NCI-H1930 (cell line): ENCODE measurements around the gene CDK5R1.
A peak's percentile ranks its signal among the peaks of the same experiment; 100 is the strongest.

Experiments
- DNase-seq, 2 experiments: peaks; one replicate each; lab custom pipeline; 2025; lab: John Stamatoyannopoulos, UW

CDK5R1 gene

DNA sequence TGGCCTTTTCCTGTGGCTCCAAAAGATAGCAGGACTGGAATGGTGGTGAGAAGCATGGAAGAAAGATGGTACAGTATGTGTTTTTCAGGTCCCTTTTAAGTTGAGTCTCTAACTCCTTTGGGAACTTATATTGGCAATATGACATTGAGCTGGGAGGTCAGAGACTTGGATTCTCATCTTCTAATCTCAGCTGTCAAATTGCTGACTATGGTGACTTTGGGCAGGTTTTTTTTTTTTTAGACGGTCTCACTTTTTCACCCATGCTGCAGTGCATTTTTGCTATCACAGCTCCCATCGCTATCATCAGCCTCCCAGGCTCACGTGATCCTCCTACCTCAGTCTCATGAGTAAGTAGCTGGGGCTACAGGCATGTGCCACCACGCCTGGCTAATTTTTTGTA lies 15.1 kb upstream of the CDK5R1 start:
- no peak for DNase-seq

DNA sequence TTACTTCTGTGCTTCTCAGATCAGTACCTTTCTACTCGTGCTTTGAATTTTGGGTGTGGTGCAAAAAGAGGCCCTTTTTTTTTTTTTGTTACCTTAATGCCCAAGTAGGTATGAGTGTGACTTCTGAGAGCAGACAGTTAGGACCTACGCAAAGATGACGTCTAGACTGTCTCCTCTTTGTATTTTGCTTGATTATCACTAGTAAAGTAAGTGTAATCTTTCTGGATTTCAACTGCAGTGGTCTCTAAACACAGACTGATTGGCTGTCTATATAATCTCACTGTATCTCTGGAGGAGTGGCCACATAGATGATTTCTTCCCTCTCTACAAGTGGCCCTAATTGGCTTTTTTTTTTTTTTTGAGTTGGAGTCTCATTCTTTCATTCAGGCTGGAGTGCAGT lies 11.5 kb upstream of the CDK5R1 start:
- DNase-seq, result no peak

DNA sequence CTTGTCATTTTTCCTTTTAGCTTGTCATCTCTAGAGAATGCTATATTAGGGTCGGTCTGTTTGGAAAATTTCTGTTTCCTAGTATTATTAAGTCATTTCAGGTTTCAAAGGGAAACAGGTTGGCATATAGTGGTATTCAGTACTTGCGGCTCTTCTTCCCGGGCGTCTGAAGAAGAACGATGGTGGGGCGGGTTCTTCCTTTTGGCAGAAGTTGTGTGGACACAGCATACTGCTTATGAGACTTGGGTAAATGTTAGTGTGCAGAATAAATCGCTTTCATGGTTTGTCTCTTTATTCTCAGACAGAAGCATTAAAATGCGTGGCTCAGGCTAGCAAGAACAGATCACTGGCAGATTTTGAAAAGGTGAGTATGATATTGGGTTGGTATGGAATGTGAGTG lies 9.6 kb upstream of the CDK5R1 start:
- DNase-seq, result no peak

DNA sequence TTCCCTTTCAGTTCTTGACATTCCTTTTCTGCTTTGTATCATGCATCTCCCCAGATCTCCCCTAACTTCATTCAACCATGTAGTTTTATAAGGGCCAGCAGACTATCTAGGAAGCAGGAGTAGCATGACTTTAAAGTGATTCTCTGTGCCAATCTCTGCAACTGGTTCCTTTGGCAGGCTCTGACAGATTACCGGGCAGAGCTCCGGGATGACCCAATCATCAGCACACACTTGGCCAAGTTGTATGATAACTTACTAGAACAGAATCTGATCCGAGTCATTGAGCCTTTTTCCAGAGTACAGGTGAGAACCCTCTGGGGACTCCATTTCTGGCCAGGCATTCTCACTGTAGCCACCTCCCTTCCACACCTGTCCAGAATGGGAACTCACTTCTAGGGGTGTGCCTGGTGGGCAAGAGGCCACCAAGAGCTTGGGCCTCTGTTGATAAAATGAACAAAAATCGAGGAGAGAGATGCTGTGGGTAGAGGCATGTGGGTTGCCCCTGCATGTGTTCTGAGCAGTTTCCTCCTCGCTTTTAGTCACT lies 7.6 kb upstream of the CDK5R1 start:
- no peak for DNase-seq

DNA sequence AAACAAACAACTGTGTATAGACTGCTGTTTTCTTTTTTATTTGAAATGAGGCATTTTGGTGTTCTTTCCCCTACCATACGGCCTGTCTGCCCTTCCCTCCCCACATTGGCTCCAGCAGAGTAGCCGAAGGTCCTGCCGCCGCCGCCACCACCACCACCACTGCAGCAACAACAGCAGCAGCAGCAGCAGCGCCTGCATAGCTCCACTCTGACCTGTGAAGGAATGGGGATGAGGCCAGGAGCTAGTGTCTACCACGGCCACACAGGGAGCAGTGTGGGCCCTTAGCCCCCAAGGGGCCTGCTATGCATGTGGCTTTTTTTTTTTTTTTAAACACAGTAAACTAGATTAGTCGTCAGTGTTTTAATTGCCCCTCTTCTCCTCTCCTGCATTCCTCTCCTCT lies 5.6 kb upstream of the CDK5R1 start:
- DNase-seq, result no peak

DNA sequence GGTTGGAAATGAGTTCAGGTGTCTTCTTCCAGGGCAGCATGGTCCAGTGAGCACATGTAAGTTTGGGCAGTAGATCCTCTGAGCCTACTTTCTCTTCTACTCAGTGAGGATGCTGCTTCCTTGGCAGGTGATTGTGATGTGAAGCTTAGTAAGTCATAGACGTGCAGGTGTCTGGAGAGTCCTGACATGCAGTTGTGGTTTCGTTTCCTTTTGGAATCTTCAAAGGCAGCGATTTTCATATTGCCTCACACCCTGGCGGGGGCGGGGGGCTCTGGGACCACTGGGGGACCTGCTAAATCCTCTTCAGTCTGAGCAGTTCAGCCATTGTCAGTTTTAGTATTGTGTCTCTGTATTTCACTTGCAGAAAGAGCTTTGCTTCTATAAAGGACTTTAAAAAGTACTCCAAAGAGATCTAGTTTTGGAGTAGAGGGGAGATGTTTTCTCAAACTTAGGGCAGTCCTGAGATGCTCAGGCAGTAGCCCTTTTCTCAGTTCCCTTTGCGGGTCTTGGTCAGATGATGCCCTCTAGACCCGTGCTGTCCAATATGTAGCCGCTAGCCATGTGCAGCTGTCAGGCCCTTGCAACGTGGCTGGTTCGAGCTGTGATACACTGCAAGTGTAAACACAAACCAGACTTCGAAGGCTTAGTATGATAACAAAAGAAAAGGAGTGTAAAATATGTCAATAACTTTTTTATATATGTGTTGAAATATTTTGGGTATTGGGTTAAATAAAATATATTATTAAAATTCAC lies 4.0 kb upstream of the CDK5R1 start:
- no peak for DNase-seq

DNA sequence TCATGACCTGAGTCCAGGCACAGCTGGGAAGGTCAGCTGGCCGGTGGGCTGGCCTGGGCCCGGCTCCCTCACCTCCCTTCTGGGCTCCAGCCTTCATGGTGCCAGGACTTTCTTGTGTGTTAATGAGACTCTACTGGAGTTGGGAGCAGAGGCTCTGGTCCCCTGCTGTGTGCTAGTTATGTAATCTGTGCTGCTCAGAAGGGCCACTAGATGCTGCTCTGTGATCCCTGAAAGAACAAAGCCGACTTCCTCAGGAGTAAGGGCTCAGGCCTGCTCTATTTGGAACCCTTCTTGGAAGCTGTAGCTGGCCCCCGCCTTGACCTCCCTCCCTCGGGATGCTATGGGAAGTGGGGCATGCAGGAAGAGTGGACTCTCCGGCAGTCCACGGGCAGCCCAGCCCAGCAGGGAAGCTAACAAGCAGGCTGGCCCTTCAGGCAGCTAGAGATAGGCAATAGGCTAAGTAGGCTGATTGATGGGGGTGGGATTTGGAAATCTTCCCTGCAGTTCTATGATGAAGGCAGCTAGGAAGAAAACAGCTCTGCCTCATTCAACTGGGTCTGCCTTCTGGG lies 3.3 kb upstream of the CDK5R1 start:
- DNase-seq, result peak; percentile 33 to 53

DNA sequence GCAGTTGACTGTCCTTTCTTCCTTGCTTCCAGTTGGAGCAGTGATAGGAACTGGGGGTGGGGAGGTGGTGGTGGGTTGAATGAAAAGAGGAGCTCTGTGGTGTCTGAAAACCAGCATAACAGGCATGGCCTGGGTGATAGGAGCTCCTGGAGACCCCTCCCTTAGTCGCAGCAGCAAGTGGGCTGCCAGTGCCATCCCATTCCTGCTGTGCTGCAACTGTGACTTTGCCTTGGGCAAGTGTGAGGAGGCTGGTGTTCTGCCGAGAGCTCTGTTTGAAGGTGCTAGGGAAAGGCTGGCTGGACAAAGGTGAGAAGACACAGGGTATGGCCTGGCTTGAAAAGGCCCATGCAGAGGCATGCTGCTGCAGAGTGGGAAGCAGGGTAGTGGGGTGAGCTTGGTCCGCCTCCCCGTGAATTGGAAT lies 2.7 kb upstream of the CDK5R1 start:
- no peak for DNase-seq

DNA sequence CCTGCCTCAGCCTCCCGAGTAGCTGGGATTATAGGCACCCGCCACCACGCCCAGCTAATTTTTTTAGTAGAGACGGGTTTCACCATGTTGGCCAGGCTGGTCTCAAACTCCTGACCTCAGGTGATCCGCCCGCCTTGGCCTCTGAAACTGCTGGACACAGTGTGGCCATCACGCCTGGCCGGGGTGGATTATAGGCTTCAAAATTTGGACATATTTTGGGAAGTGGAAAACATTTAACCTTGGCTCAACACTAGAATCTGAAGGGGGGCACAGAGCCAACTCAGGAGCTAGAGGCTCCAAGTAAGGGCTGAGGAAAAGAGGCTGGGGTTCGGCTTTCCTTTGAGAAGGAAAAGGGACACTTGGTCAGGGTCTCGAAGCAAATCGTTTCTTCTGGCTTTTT lies 2.2 kb upstream of the CDK5R1 start:
- no peak for DNase-seq

DNA sequence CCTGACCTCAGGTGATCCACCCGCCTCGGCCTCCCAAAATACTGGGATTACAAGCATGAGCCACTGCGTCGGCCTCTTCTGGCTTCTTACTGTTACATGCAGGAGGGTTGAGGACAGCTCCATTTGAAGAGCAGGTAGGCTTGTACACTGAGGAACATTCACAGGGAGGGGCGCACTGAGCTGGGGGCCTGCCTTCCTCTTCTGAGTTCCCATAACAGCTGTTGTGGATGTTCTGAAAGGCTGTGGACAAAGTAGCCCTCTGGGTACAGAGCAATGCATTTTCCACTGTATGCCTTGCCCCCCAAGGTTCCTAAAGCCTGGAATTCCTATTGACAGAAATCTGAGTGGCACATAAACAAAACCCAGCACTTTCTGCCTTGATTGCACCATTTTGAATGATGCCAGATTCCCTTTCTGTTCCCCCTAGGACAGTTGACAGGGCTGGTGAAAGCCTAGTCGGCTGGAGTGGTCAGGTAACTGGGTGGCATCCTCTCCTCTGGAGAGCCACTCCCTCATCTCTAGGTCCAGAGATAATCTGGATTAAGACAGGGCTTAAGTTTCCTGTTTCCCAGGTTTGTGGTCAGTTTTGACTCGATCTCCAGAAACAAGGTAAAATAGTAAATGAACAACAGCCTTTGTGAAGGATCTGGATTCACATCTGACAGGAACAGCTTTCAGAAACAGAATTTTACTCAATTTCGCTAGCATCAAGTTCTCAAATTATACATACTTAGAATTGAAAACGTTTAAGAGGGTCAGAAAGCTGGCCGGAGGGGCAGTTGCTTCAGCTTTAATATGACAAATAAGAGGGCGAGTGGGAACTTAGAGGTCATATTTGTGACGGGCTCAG lies 1.3 kb upstream of the CDK5R1 start:
- DNase-seq, result no peak

DNA sequence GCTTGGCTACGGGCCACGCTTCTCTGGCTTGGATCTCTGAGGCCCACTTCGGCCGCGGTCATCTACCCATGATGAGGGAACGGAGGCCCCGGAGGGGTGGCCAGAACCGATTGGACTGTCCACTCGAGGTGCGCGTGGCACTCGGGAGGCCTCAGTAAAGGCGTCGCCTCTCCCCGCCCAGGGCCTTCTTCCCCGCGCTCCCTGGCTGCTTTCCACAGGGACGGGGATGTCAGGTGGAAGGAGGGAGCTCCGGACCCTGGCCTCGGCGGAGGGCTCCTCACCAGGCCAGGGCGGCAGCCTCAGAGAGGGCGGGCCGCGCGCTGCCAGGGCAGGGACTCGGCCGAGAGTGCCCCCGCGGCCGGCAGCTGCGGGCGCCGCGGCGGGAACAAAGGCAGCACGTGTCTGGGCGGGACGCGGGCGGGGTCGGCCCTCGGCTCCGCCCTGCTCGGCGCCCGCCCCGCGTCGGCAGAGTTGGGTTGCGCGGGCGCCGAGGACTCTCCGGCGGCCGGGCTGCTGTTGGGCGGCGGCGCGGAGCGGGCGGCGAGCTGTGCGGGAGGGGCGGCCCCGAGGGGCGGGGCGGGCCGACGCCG lies 587 bp upstream of the CDK5R1 start:
- DNase-seq, result peak; percentile 78 to 84

DNA sequence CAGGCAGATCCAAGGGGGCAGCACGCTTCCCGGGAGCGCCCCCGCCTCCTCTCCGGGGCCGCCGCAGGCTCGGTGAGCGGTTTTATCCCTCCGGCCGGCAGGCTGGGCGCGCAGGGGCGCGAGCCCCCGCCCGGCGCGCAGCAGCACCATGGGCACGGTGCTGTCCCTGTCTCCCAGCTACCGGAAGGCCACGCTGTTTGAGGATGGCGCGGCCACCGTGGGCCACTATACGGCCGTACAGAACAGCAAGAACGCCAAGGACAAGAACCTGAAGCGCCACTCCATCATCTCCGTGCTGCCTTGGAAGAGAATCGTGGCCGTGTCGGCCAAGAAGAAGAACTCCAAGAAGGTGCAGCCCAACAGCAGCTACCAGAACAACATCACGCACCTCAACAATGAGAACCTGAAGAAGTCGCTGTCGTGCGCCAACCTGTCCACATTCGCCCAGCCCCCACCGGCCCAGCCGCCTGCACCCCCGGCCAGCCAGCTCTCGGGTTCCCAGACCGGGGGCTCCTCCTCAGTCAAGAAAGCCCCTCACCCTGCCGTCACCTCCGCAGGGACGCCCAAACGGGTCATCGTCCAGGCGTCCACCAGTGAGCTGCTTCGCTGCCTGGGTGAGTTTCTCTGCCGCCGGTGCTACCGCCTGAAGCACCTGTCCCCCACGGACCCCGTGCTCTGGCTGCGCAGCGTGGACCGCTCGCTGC lies 832 bp downstream of the CDK5R1 start:
- DNase-seq, result no peak

DNA sequence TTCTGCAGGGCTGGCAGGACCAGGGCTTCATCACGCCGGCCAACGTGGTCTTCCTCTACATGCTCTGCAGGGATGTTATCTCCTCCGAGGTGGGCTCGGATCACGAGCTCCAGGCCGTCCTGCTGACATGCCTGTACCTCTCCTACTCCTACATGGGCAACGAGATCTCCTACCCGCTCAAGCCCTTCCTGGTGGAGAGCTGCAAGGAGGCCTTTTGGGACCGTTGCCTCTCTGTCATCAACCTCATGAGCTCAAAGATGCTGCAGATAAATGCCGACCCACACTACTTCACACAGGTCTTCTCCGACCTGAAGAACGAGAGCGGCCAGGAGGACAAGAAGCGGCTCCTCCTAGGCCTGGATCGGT lies 1.4 kb downstream of the CDK5R1 start:
- DNase-seq, result no peak

DNA sequence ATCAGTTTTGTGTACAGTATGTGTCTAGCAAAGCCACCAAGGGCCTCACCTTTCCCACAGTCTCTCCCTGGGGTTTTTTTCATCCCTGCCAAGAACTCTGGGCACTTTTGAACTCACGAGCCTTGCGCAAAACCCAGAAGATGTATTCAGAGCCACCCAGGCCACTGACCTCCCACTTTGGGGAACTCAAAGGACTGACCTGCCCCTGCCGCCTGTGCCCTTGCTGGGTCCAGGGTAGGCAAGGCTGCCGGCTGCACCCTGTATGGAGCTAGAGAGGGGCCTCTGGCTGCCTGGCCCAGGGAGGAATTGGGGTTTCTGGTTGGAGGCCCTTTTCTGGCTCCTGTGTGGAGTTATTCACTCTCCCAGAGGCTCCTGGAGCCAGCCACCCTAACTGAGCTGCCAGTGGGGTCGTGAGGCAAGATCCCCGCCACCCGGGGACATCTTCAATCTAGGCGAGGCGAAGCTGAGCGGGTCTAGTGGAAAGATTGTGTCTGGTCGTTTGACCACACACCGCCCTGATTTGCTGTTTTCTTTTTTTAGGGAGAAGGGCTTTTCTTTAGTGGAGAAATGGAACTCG lies 1.9 kb downstream of the CDK5R1 start:
- no peak for DNase-seq

DNA sequence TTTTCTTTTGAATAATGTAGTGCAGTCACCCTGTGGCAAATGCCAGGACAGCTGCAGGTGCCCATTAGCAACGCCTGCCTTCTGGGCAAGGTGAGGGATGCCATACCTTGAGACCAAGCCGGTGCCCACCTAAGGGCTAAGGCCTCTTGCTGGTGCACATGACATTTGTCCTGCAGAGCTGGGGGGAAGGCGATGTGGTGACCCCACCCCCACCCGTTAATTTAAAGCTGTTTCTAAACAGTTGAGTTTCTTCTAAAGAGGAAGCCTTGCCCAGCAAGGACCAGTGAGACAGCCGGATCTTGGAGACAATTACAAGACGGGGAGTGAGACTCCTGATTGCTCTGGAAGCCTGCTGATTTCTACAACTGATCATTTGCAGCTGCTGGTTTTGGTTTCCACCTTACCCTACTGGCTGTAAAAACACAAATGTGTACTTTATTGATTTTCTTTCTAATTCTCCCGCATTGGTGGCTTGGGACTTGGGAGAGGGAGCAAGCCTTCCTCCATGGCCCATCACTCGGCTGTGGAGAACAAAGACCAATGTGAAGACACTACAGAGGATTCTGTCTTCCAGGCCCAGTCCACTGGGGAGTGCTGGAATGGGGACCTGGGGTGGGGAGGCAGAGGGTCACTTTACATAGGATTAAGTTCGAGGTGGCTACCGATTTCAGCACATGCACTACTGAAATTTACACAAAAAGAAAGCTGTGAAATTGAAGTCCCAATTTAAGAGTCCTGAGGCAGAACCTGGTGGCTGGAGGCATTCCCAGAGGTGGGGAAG lies 2.7 kb downstream of the CDK5R1 start:
- DNase-seq, result no peak

DNA sequence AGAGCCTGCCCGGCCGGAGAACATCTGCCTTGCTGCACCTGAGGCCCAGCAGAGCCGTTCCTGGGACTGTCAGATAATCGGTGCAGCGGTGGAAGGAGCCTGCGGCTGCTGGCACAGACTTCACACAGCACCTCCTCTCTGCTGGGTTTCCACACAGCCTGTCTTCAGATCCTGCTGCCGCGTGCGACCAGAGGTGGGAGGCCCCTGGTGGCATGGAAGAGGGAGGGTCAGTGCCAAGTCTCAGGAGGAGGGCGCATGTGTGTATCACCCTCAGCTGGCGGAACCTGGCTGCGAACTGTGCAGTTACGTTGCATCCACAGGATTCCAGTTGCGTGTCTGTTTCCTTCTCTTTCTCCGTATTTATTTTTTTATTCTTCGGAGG lies 3.3 kb downstream of the CDK5R1 start:
- no peak for DNase-seq

DNA sequence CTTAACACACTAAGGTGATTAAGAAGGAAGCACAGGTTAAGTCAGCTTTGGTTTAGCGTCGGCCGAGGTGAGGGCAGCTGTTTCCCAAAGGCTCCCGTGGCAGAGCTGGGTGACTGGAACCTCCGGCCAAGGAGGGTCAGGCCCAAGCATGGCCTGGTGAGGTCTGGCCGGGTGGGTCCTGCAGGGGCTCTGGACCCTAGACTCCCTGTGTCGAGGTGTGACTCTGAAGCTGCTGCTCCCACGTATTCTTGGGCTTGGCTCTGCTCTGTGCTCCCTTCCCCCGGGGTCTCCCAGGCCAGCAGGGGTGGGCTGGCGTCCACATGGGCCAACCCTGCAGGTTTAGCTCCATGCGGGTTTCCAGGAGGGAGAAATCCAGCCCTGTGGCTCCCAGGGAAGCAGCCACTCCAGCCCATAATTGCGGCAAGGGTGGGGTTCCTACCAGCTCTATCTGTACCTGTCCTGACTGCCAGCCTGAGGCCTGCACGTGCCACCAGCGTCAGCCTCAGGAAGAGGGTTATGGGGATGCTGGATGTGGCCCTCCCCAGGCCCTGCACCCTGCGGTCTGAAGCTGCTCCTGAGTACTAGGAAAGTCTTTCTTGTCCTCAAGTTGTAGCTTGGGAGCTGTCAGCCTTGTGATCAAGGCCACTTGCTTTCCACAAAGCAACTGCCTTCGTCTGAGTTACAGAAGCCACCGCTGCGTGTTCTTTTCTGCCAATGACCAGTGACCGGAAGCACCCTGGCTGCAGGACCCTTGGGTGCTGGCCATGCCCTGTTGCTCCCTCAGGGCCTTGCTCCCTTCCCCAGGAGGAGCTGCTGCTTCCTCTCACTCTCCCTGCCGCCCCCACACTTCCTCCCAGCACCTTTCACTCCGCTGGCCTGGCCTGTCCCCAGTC lies 4.8 kb downstream of the CDK5R1 start:
- no peak for DNase-seq

DNA sequence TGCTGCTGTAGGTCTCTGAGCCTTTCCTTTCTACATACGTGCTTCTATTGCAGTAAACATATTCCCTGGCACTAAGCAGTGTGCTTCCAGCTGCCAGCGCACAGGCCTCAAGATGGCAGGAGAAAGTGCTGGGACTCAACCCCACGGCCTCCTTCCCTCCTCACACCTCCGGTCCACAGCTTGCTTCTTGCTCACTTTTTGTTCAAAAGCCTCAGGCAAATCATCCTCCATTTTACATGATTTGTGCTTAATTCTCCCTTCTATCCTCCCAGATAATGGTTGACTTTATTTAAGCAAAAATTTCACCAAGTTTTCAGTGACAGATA lies 5.4 kb downstream of the CDK5R1 start:
- no peak for DNase-seq

DNA sequence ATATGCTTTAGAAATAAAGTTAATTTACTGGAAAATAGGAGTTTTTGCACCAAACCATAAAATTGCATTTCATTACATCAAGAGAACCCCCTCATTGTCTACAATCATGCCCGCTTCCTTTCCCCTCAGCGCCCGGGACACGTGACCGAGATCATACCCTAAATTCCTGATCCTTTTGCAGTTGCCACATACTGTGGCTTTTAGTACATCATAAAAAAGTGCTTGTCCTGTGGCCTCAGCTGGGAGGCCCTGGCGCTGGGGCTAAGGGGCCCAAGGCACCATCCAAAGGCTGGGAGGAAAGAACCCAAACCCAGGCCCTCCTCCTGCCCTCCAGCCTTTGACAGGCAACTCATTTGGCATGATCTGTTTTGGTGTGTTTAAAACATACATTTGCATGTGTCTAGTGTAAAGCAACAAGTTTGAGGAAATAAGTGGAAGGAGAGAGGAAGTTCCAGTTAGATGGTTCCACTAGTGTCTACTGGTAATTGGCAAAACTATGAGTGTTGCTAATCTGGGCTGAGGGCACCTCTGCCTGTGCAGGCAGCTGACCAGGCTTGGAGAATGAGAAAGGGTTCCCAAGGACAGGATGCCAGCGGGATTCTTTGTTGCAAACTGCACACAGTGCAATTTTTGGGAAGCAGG lies 6.0 kb downstream of the CDK5R1 start:
- no peak for DNase-seq
